SK-N-SH (cell line): Measurements from ENCODE around the gene NHS. TPM values are rescaled to one million over a fixed set of nuclear protein-coding genes. Genes with fewer than 3 reads are reported as not detected.

Source experiments
- CTCF ChIA-PET: fragments of 300-600, 350-600 bp; formaldehyde crosslinking; extraction: SDS; loops from one replicate; lab custom pipeline; 2021; lab: Yijun Ruan, JAX
- POLR2A ChIA-PET: fragments of 350-600 bp; sonication (Branson Sonifier 250); formaldehyde crosslinking; extraction: SDS; loops from one replicate; lab custom pipeline; 2020; ENCODE audit warnings: antibody characterized with exemption, inconsistent platforms; lab: Yijun Ruan, JAX
- DNase-seq: peaks from one replicate; pipeline ENCODE4 v3.0.0; 2012
- H2AFZ ChIP-seq: fragments of 200-600 bp; sonication (generic); 2 replicates; pipeline ENCODE4 v1.8.1; 2016; ENCODE audit warnings: antibody characterized with exemption, mild to moderate bottlenecking, low read depth
- H3F3A ChIP-seq: fragments of 200-600 bp; sonication (generic); replicated peaks from 2 replicates; pipeline ENCODE3; 2016; ENCODE audit warnings: antibody characterized with exemption, mild to moderate bottlenecking; ENCODE audit not compliant: insufficient read depth
- H3K27ac ChIP-seq, 2 experiments: fragments of 200-500 bp in 1 of 2; fragments of 200-600 bp in 1 of 2; sonication (Bioruptor generic) in 1 of 2; sonication (generic), shearing (Covaris generic) in 1 of 2; 2 replicates each; pipeline versions ENCODE4 v1.5.1 to v1.6.1; 2014 to 2016; ENCODE audit warnings: low read depth in 2 of 2, inconsistent platforms in 1 of 2, low read length in 1 of 2, mild to moderate bottlenecking in 1 of 2, mixed read lengths in 1 of 2
- H3K27me3 ChIP-seq: fragments of 200-600 bp; sonication (generic), shearing (Covaris generic); 2 replicates; pipeline ENCODE4 v1.6.1; 2016; ENCODE audit warnings: mixed run types; ENCODE audit not compliant: insufficient read depth
- H3K36me3 ChIP-seq, 2 experiments: fragments of 200-500 bp in 1 of 2; fragments of 200-600 bp in 1 of 2; sonication (Bioruptor generic) in 1 of 2; sonication (generic) in 1 of 2; replicated peaks in 1 of 2; 2 replicates each; pipeline versions ENCODE3 to v1.5.1; 2014 to 2016; ENCODE audit warnings: low read length in 1 of 2, mild to moderate bottlenecking in 1 of 2; ENCODE audit not compliant: insufficient read depth in 2 of 2, control insufficient read depth in 1 of 2
- H3K4me1 ChIP-seq, 2 experiments: fragments of 200-500 bp in 1 of 2; fragments of 200-600 bp in 1 of 2; sonication (Bioruptor generic) in 1 of 2; sonication (generic), shearing (Covaris generic) in 1 of 2; 2 replicates each; pipeline versions ENCODE4 v1.5.1 to v1.6.1; 2014 to 2016; ENCODE audit warnings: low read depth in 1 of 2, low read length in 1 of 2, mixed run types in 1 of 2; ENCODE audit not compliant: insufficient read depth in 2 of 2, control insufficient read depth in 1 of 2
- H3K4me2 ChIP-seq: fragments of 200-600 bp; sonication (generic), shearing (Covaris generic); 2 replicates; pipeline ENCODE4 v1.6.1; 2017; ENCODE audit warnings: mixed run types
- H3K4me3 ChIP-seq, 2 experiments: fragments of 200-500 bp in 1 of 2; fragments of 200-600 bp in 1 of 2; sonication (Bioruptor generic) in 1 of 2; sonication (generic), shearing (Covaris generic) in 1 of 2; 2 replicates each; pipeline versions ENCODE4 v1.5.1 to v1.8.1; 2014 to 2016; ENCODE audit warnings: low read depth in 2 of 2, inconsistent platforms in 1 of 2, low read length in 1 of 2, mild to moderate bottlenecking in 1 of 2, mixed read lengths in 1 of 2, moderate library complexity in 1 of 2
- H3K79me2 ChIP-seq: fragments of 200-600 bp; sonication (generic); 2 replicates; pipeline ENCODE4 v1.8.1; 2017; ENCODE audit warnings: mild to moderate bottlenecking; ENCODE audit not compliant: insufficient read depth
- H3K9ac ChIP-seq: fragments of 200-600 bp; sonication (generic); 2 replicates; pipeline ENCODE4 v1.6.1; 2017; ENCODE audit warnings: mixed run types
- H3K9me2 ChIP-seq: fragments of 200-600 bp; sonication (generic); 2 replicates; pipeline ENCODE4 v1.6.1; 2017; ENCODE audit warnings: mixed run types
- H3K9me3 ChIP-seq: fragments of 200-600 bp; sonication (generic); 2 replicates; pipeline ENCODE4 v1.6.1; 2017; ENCODE audit warnings: mixed run types, mild to moderate bottlenecking, moderate library complexity
- H4K20me1 ChIP-seq: fragments of 200-600 bp; sonication (generic); 2 replicates; pipeline ENCODE4 v1.6.1; 2017; ENCODE audit warnings: mild to moderate bottlenecking, mixed run types; ENCODE audit not compliant: insufficient read depth
- CHD2 ChIP-seq: fragments of 150-350 bp; IDR thresholded peaks from 2 replicates; pipeline ENCODE4 v1.6.1; 2018; ENCODE audit warnings: low read length; ENCODE audit not compliant: partially characterized antibody
- CTCF ChIP-seq: fragments of 200-600 bp; sonication (generic); IDR thresholded peaks from 2 replicates; pipeline ENCODE4 v1.6.1; 2017; ENCODE audit warnings: antibody characterized with exemption, mild to moderate bottlenecking, moderate library complexity
- ELF1 ChIP-seq: IDR thresholded peaks from 2 replicates; pipeline ENCODE4 v1.4.0; 2012
- FOXJ3 ChIP-seq: sonication (generic); formaldehyde crosslinking; IDR thresholded peaks from 2 replicates; pipeline ENCODE4 v1.5.1; 2020; ENCODE audit warnings: mild to moderate bottlenecking, missing genetic modification reagents
- GABPA ChIP-seq: IDR thresholded peaks from 2 replicates; pipeline ENCODE4 v1.4.0; 2012; ENCODE audit warnings: low read depth, mild to moderate bottlenecking
- IRF3 ChIP-seq: fragments of 150-350 bp; IDR thresholded peaks from 2 replicates; pipeline ENCODE4 v1.6.1; 2016; ENCODE audit warnings: mild to moderate bottlenecking, low read depth, low read length
- MAX ChIP-seq: IDR thresholded peaks from 2 replicates; pipeline ENCODE4 v1.4.0; 2012; ENCODE audit warnings: low read depth
- MXI1 ChIP-seq: IDR thresholded peaks from 2 replicates; pipeline ENCODE4 v1.6.1; 2012; ENCODE audit warnings: mild to moderate bottlenecking, low read depth, low read length, improper control_type of control experiment
- NFIC ChIP-seq: IDR thresholded peaks from 2 replicates; pipeline ENCODE4 v1.4.0; 2012; ENCODE audit warnings: borderline replicate concordance
- PBX3 ChIP-seq: IDR thresholded peaks from 2 replicates; pipeline ENCODE4; 2012
- POLR2AphosphoS5 ChIP-seq: IDR thresholded peaks from 2 replicates; pipeline ENCODE4 v1.6.1; 2012; ENCODE audit warnings: low read depth, low read length
- RAD21 ChIP-seq: IDR thresholded peaks from 2 replicates; pipeline ENCODE4 v1.6.1; 2012; ENCODE audit warnings: mild to moderate bottlenecking, low read length
- RCOR1 ChIP-seq: fragments of 150-350 bp; IDR thresholded peaks from 2 replicates; pipeline ENCODE4 v1.6.1; 2017; ENCODE audit warnings: antibody characterized with exemption, low read length
- RFX5 ChIP-seq: IDR thresholded peaks from 2 replicates; pipeline ENCODE4 v1.6.1; 2012; ENCODE audit warnings: mild to moderate bottlenecking, improper control_type of control experiment, low read length
- TAF1 ChIP-seq: IDR thresholded peaks from 2 replicates; pipeline ENCODE4 v1.6.1; 2012; ENCODE audit warnings: low read depth, mild to moderate bottlenecking, low read length, moderate library complexity, borderline replicate concordance
- TCF12 ChIP-seq: IDR thresholded peaks from 2 replicates; pipeline ENCODE4 v1.4.0; 2012
- USF2 ChIP-seq: fragments of 150-350 bp; IDR thresholded peaks from 2 replicates; pipeline ENCODE4 v1.6.1; 2017; ENCODE audit warnings: antibody characterized with exemption, low read length, low read depth, borderline replicate concordance
- YY1 ChIP-seq: IDR thresholded peaks from 2 replicates; pipeline ENCODE4 v1.4.0; 2012; ENCODE audit warnings: low read depth, mild to moderate bottlenecking
- ZBTB33 ChIP-seq: IDR thresholded peaks from 2 replicates; pipeline ENCODE4 v1.4.0; 2012; ENCODE audit warnings: low read depth, borderline replicate concordance
- WGBS: methylation state at CpG from one replicate; pipeline ENCODE4 v1.1.6; 2017; ENCODE audit warnings: low lambda C conversion rate; 5-methylcytosine and 5-hydroxymethylcytosine counted together
- polyA plus RNA-seq, 3 experiments: library from polyadenylated mRNA; depleted of rRNA; stranded (reverse); fragments of >200 nt; gene quantifications; 2 replicates each; pipeline ENCODE4 v1.2.3, GENCODE V29; 2012

NHS gene
- polyA plus RNA-seq, 1 of the 3 experiments (the other 2 are of a cell fraction) = 1.0 TPM

- Histone ChIP-seq H3K9ac (no peak overlapping the region), H3K27ac (no peak overlapping the region), H3K4me3 (no peak overlapping the region), H4K20me1 (no peaks in the 10 kb centered on the region), H3K27me3 (no peaks in the 10 kb centered on the region; the same call in 1 of the 2 replicates), H3K9me2 (no peaks in the 10 kb centered on the region), H3K9me3 (no peaks in the 10 kb centered on the region), H3K4me1 (no peaks in the 10 kb centered on the region), H3K79me2 (no peaks in the 10 kb centered on the region), H3K36me3 (no peaks in the 10 kb centered on the region), H2AFZ (no peak overlapping the region), H3K4me2 (no peak overlapping the region), H3F3A (no peaks in the 10 kb centered on the region)
- CTCF ChIA-PET = no interaction called here
- no peak for DNase-seq
- no peak for TF ChIP-seq POLR2AphosphoS5
- TF ChIP-seq MAX = no peak
- no peak for TF ChIP-seq YY1
- no peak for TF ChIP-seq USF2
- TF ChIP-seq ZBTB33 = no peak
- TF ChIP-seq NFIC = no peak
- TF ChIP-seq CTCF = no peak
- TF ChIP-seq MXI1 = no peak
- no peak for TF ChIP-seq TCF12
- no peak for TF ChIP-seq CHD2
- 50% methylated on average over 1 of the region's 1 CpG for WGBS
- POLR2A ChIA-PET = no interaction called here
Measured at GRCh38 chrX:17425551-17425950, 50.6 kb downstream of the NHS start.

GRCh38 chrX:17431171-17431570, 56.2 kb downstream of the NHS start:
- Histone ChIP-seq H3K27me3 (no peaks in the 10 kb centered on the region; the same call in 1 of the 2 replicates), H3K9me3 (no peaks in the 10 kb centered on the region), H3K27ac (no peak overlapping the region), H3K9ac (no peak overlapping the region), H3F3A (no peaks in the 10 kb centered on the region), H3K4me3 (no peak overlapping the region), H3K4me1 (no peaks in the 10 kb centered on the region), H3K36me3 (no peaks in the 10 kb centered on the region), H3K9me2 (no peaks in the 10 kb centered on the region), H2AFZ (no peak overlapping the region), H3K4me2 (no peak overlapping the region), H3K79me2 (no peaks in the 10 kb centered on the region), H4K20me1 (no peaks in the 10 kb centered on the region)
- CTCF ChIA-PET = no interaction called here
- no peak for DNase-seq
- POLR2A ChIA-PET = no interaction called here
- WGBS = 36% methylated on average over 1 of the region's 1 CpG
- TF ChIP-seq IRF3 (no peak), FOXJ3 (CRISPR knock-in tag) (no peak), RCOR1 (no peak), RFX5 (no peak), GABPA (no peak), PBX3 (no peak), ELF1 (no peak), NFIC (no peak), YY1 (no peak), TAF1 (no peak), RAD21 (no peak), POLR2AphosphoS5 (no peak), CTCF (no peak)
